ENCODE data around the gene KRTAP12-3. TPM values are rescaled to one million over a fixed set of nuclear protein-coding genes. Genes with fewer than 3 reads are reported as not detected.

KRTAP12-3 gene
- polyA plus RNA-seq, 1 of the 3 experiments (the other 2 are of a cell fraction), result not detected

DNA sequence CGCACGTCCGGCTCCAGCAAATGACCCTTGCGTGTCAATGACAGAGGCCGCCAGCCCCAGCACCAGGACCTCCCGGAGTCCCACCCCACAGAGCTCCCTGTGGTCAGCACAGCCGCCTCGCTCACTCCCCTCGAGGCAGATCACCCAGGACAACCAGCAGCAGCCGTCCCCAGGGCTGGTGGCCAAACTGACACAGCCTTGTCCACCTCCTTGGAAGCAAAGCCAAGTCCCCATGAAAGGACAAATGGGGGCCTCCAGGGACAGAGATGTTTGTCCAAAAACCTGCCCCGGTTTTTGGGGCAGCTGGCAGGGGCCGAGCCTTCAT is 18.4 kb upstream of the KRTAP12-3 start:
- H3K27ac ChIP-seq (ENCODE audit: low read depth in 2 of 2, low read length in 1 of 2), result no peak overlapping the region
- H2AFZ ChIP-seq (ENCODE audit: low read depth), result no peak overlapping the region
- H3K36me3 ChIP-seq (replicated peaks in 1 of 2; ENCODE audit: control insufficient read depth in 1 of 2, insufficient read depth in 2 of 2, low read length in 1 of 2), result no peaks in the 10 kb centered on the region
- H3K79me2 ChIP-seq (ENCODE audit: insufficient read depth), result no peaks in the 10 kb centered on the region
- H4K20me1 ChIP-seq (ENCODE audit: insufficient read depth), result no peaks in the 10 kb centered on the region
- 0 out of 2 replicates have a peak, but pooled peaks cover 2% of the 10 kb centered on the region for H3K9me3 ChIP-seq
- no CpG with 5 or more reads among the region's 12 CpGs for WGBS (ENCODE audit: low lambda C conversion rate)
- no peak overlapping the region for H3K4me2 ChIP-seq
- H3K9ac ChIP-seq, result no peak overlapping the region
- ChIA-PET POLR2A (no interaction called here), CTCF (no interaction called here)
- no peak for TF ChIP-seq RXRA (IDR thresholded peaks at IDR 0.05; ENCODE audit: borderline replicate concordance, low read depth)
- no peak for TF ChIP-seq GATA2 (CRISPR knock-in tag; IDR thresholded peaks at IDR 0.05)
- TF ChIP-seq YY1 (IDR thresholded peaks at IDR 0.05; ENCODE audit: low read depth), result no peak
- no peak for TF ChIP-seq SMC3 (IDR thresholded peaks at IDR 0.05; ENCODE audit: low read depth, low read length)
- TF ChIP-seq, protein P1, sequence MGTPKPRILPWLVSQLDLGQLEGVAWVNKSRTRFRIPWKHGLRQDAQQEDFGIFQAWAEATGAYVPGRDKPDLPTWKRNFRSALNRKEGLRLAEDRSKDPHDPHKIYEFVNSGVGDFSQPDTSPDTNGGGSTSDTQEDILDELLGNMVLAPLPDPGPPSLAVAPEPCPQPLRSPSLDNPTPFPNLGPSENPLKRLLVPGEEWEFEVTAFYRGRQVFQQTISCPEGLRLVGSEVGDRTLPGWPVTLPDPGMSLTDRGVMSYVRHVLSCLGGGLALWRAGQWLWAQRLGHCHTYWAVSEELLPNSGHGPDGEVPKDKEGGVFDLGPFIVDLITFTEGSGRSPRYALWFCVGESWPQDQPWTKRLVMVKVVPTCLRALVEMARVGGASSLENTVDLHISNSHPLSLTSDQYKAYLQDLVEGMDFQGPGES (IDR thresholded peaks at IDR 0.05; ENCODE audit: low read depth, low read length), result no peak
- no peak for TF ChIP-seq FOXM1 (IDR thresholded peaks at IDR 0.05; ENCODE audit: low read depth)
- no peak for TF ChIP-seq EZH2phosphoT487 (IDR thresholded peaks at IDR 0.05; ENCODE audit: borderline replicate concordance, low read depth)
- TF ChIP-seq MEF2A (IDR thresholded peaks at IDR 0.05; ENCODE audit: borderline replicate concordance, low read depth), result no peak
- no peak for TF ChIP-seq EP300 (IDR thresholded peaks at IDR 0.05; ENCODE audit: borderline replicate concordance in 1 of 2, low read depth in 1 of 2, low read length in 1 of 2)
- TF ChIP-seq POLR2AphosphoS5 (IDR thresholded peaks at IDR 0.05; ENCODE audit: low read depth, low read length), result no peak
- TF ChIP-seq, protein P2, sequence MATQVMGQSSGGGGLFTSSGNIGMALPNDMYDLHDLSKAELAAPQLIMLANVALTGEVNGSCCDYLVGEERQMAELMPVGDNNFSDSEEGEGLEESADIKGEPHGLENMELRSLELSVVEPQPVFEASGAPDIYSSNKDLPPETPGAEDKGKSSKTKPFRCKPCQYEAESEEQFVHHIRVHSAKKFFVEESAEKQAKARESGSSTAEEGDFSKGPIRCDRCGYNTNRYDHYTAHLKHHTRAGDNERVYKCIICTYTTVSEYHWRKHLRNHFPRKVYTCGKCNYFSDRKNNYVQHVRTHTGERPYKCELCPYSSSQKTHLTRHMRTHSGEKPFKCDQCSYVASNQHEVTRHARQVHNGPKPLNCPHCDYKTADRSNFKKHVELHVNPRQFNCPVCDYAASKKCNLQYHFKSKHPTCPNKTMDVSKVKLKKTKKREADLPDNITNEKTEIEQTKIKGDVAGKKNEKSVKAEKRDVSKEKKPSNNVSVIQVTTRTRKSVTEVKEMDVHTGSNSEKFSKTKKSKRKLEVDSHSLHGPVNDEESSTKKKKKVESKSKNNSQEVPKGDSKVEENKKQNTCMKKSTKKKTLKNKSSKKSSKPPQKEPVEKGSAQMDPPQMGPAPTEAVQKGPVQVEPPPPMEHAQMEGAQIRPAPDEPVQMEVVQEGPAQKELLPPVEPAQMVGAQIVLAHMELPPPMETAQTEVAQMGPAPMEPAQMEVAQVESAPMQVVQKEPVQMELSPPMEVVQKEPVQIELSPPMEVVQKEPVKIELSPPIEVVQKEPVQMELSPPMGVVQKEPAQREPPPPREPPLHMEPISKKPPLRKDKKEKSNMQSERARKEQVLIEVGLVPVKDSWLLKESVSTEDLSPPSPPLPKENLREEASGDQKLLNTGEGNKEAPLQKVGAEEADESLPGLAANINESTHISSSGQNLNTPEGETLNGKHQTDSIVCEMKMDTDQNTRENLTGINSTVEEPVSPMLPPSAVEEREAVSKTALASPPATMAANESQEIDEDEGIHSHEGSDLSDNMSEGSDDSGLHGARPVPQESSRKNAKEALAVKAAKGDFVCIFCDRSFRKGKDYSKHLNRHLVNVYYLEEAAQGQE (IDR thresholded peaks at IDR 0.05; ENCODE audit: low read depth, low read length), result no peak
- TF ChIP-seq CHD2 (IDR thresholded peaks at IDR 0.05; ENCODE audit: low read length, partially characterized antibody), result no peak
- no peak for TF ChIP-seq NRF1 (IDR thresholded peaks at IDR 0.05; ENCODE audit: low read depth, low read length)
- no peak for TF ChIP-seq JUND (IDR thresholded peaks at IDR 0.05)
- no peaks in the 10 kb centered on the region for H3K9me2 ChIP-seq
- no peaks in the 10 kb centered on the region for H3F3A ChIP-seq (replicated peaks; ENCODE audit: insufficient read depth)
- H3K27me3 ChIP-seq (ENCODE audit: insufficient read depth), result peaks cover 8% of the 10 kb centered on the region; the same call in 1 of the 2 replicates
- no peaks in the 10 kb centered on the region; a peak in 1 of 4 replicates for H3K4me1 ChIP-seq (ENCODE audit: control insufficient read depth in 1 of 2, insufficient read depth in 2 of 2, low read depth in 1 of 2, low read length in 1 of 2)
- no peak overlapping the region for H3K4me3 ChIP-seq (ENCODE audit: low read depth in 2 of 2, low read length in 1 of 2)
- no peak for DNase-seq

DNA sequence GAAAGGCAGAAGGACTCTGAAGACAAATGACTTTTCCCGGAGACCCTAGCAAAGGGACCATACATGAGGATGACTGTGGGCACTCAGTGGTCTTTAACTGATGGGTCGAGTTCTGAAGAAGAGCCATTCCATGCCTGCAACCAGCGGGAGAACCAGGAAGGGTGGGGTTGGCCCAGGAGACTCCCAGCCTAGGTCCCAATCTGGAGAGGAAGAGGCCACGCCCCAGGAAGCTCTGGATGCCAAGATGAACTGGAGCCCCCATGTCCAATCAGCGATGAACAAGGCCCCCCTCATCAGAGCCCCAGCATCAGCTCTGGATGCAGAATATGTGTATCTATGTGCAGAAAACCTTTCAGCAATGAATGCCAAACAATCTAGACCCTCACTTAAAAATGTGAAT is 17.0 kb upstream of the KRTAP12-3 start:
- no peak overlapping the region for H3K9ac ChIP-seq
- 21% methylated on average over 5 of the region's 5 CpGs for WGBS (ENCODE audit: low lambda C conversion rate)
- H3K4me3 ChIP-seq (ENCODE audit: low read depth in 2 of 2, low read length in 1 of 2), result no peak overlapping the region
- no peaks in the 10 kb centered on the region for H4K20me1 ChIP-seq (ENCODE audit: insufficient read depth)
- DNase-seq, result no peak
- H3K9me3 ChIP-seq, result 0 out of 2 replicates have a peak, but pooled peaks cover 5% of the 10 kb centered on the region
- no peaks in the 10 kb centered on the region for H3K79me2 ChIP-seq (ENCODE audit: insufficient read depth)
- ChIA-PET CTCF (no interaction called here), POLR2A (no interaction called here)
- no peak overlapping the region for H3K27ac ChIP-seq (ENCODE audit: low read depth in 2 of 2, low read length in 1 of 2)
- H3K27me3 ChIP-seq (ENCODE audit: insufficient read depth), result peaks cover 8% of the 10 kb centered on the region; the same call in 1 of the 2 replicates
- no peak overlapping the region for H3K4me2 ChIP-seq
- no peaks in the 10 kb centered on the region for H3K9me2 ChIP-seq
- no peaks in the 10 kb centered on the region; a peak in 1 of 4 replicates for H3K4me1 ChIP-seq (ENCODE audit: control insufficient read depth in 1 of 2, insufficient read depth in 2 of 2, low read depth in 1 of 2, low read length in 1 of 2)
- H3K36me3 ChIP-seq (replicated peaks in 1 of 2; ENCODE audit: control insufficient read depth in 1 of 2, insufficient read depth in 2 of 2, low read length in 1 of 2), result no peaks in the 10 kb centered on the region
- H2AFZ ChIP-seq (ENCODE audit: low read depth), result no peak overlapping the region
- H3F3A ChIP-seq (replicated peaks; ENCODE audit: insufficient read depth), result no peaks in the 10 kb centered on the region
- TF ChIP-seq, protein P3, sequence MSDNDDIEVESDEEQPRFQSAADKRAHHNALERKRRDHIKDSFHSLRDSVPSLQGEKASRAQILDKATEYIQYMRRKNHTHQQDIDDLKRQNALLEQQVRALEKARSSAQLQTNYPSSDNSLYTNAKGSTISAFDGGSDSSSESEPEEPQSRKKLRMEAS (IDR thresholded peaks at IDR 0.05; ENCODE audit: low read depth), result no peak
- TF ChIP-seq MEF2A (IDR thresholded peaks at IDR 0.05; ENCODE audit: borderline replicate concordance, low read depth), result no peak
- TF ChIP-seq RAD21 (IDR thresholded peaks at IDR 0.05; ENCODE audit: low read length), result no peak
- TF ChIP-seq, protein P4, sequence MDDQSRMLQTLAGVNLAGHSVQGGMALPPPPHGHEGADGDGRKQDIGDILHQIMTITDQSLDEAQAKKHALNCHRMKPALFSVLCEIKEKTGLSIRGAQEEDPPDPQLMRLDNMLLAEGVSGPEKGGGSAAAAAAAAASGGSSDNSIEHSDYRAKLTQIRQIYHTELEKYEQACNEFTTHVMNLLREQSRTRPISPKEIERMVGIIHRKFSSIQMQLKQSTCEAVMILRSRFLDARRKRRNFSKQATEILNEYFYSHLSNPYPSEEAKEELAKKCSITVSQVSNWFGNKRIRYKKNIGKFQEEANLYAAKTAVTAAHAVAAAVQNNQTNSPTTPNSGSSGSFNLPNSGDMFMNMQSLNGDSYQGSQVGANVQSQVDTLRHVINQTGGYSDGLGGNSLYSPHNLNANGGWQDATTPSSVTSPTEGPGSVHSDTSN (IDR thresholded peaks at IDR 0.05), result no peak
- TF ChIP-seq TCF12 (IDR thresholded peaks at IDR 0.05), result no peak
- no peak for TF ChIP-seq RXRA (IDR thresholded peaks at IDR 0.05; ENCODE audit: borderline replicate concordance, low read depth)
- TF ChIP-seq RCOR1 (IDR thresholded peaks at IDR 0.05; ENCODE audit: low read length), result no peak
- TF ChIP-seq FOSL2 (IDR thresholded peaks at IDR 0.05; ENCODE audit: borderline replicate concordance, low read depth), result no peak
- TF ChIP-seq ELF1 (IDR thresholded peaks at IDR 0.05), result no peak
- no peak for TF ChIP-seq CHD2 (IDR thresholded peaks at IDR 0.05; ENCODE audit: low read length, partially characterized antibody)
- TF ChIP-seq EZH2phosphoT487 (IDR thresholded peaks at IDR 0.05; ENCODE audit: borderline replicate concordance, low read depth), result no peak

All from SK-N-SH (cell line).